Mucosa of gallbladder (tissue), 1 donor: Measurements from ENCODE around the gene ATP5F1C. TPM values are rescaled to one million over a fixed set of nuclear protein-coding genes. Genes with fewer than 3 reads are reported as not detected.

ENCODE experiments used
- DNase-seq: peaks from one replicate; pipeline ENCODE4 v3.0.0-alpha.2; 2020; ENCODE audit warnings: low spot score
- total RNA-seq: library from RNA; stranded (reverse); gene quantifications from one replicate; pipeline ENCODE4 v1.2.1, GENCODE V29; 2021
- donor health status: DM: no; HTN: no; CAD: no.

ATP5F1C gene
- total RNA-seq, 1 donor from 2014 or later, result 234 TPM

- DNase-seq, result no peak
Observed at GRCh38 chr10:7853226-7853842, 65.4 kb downstream of the ATP5F1C start.

DNA sequence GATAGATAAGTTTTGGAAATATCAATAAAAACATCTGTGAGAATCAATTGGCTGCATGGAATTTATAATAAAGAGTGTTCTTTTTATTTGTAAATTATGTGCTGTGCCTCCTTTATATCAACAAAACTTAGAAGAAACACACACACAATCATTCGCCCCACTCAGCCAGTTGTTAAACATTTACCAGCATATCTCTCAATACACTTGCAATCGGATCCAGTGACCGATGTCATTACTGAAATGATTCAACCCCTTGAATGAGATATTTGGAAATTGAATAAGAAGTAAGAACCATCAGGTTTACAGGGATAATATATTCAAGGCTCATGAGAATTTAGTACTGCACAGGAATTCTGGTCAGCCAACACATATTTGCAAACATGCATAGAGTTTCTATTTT is 65.9 kb downstream of the ATP5F1C start:
- no peak for DNase-seq

GRCh38 chr10:7855205-7855604 is 67.2 kb downstream of the ATP5F1C start:
- DNase-seq, result no peak

DNA sequence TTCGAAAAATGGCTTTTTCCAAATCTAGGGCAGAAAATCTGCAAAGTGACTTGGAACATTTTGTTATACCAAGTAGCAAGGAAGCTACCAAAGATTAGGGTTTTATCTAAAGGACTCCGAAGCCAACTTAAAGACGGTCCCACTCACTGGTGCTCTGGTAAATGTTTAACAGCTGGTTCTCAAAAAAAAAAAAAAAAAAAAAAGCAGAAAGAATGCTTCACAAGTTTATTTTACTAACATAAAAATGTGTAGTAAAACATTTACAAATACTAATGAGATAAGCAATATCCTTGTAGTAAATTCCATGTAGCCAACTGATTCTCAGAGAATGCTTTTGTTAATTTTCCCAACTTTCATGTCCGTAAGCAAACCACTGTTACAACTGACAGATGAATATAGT is 68.7 kb downstream of the ATP5F1C start:
- no peak for DNase-seq

GRCh38 chr10:7857262-7857661 is 69.3 kb downstream of the ATP5F1C start:
- no peak for DNase-seq

Other genes with a start within 250 kb of the ATP5F1C start
- gene ITIH5, start 121.2 kb upstream of the ATP5F1C start, total RNA-seq, result 42.0 TPM
- gene ITIH2, start 84.9 kb upstream of the ATP5F1C start, total RNA-seq, result 1.1 TPM
- gene KIN, start 184 bp upstream of the ATP5F1C start, total RNA-seq, result 10.4 TPM
- 7.7 TPM for gene TAF3, start 30.3 kb downstream of the ATP5F1C start, total RNA-seq